Activated CD8-positive, alpha-beta T cell treated with anti-CD3 and anti-CD28 coated beads for 36 hours (primary cell): ENCODE data around the gene POLR1B. TPM values are rescaled to one million over a fixed set of nuclear protein-coding genes. Genes with fewer than 3 reads are reported as not detected.
A peak's percentile ranks its signal among the peaks of the same experiment; 100 is the strongest.

Experiments
- ATAC-seq: fragments of 200-7000 bp; cut with Tn5 transposase; one replicate; pipeline ENCODE4 v1.10.0; 2021; ENCODE audit warnings: mild to moderate bottlenecking, moderate library complexity
- CTCF ChIA-PET: fragments of 350-600 bp; sonication (Branson Sonifier 250); formaldehyde crosslinking; loops from one replicate; lab custom pipeline; 2021; ENCODE audit warnings: antibody characterized with exemption; lab: Charles Lee
- POLR2A ChIA-PET: fragments of 350-600 bp; sonication (Branson Sonifier 250); formaldehyde crosslinking; loops from one replicate; lab custom pipeline; 2021; ENCODE audit warnings: antibody characterized with exemption; lab: Charles Lee
- DNase-seq: peaks from one replicate; pipeline ENCODE4 v3.0.0-alpha.2; 2020
- H3K27ac Mint-ChIP-seq: one replicate; pipeline ENCODE4 v1.8.0; 2021; ENCODE audit warnings: mild to moderate bottlenecking, mixed read lengths
- H3K27me3 Mint-ChIP-seq: one replicate; pipeline ENCODE4 v1.8.0; 2021; ENCODE audit warnings: mixed read lengths
- H3K36me3 Mint-ChIP-seq: one replicate; pipeline ENCODE4 v1.8.0; 2021; ENCODE audit warnings: low read depth, mixed read lengths
- H3K4me1 Mint-ChIP-seq: one replicate; pipeline ENCODE4 v1.8.0; 2021; ENCODE audit warnings: low read depth, mixed read lengths
- H3K4me3 Mint-ChIP-seq: one replicate; pipeline ENCODE4 v1.8.0; 2021; ENCODE audit warnings: mild to moderate bottlenecking, moderate library complexity, mixed read lengths
- H3K9me3 Mint-ChIP-seq: one replicate; pipeline ENCODE4 v1.8.0; 2021; ENCODE audit warnings: mixed read lengths
- intact Hi-C: fragments of 100-400 bp; cut with micrococcal nuclease; formaldehyde crosslinking; loops from one replicate; pipeline ENCODE4 v1.10.0; 2022
- total RNA-seq, 2 experiments: library from RNA; stranded (reverse); gene quantifications; one replicate each; pipeline ENCODE4 v1.2.3, GENCODE V29; 2021
- TF ChIP-seq, protein P1 (sequence below): fragments of 200-600 bp; IDR thresholded peaks from one replicate; pipeline ENCODE4 v1.8.0; 2022; ENCODE audit warnings: antibody characterized with exemption, mild to moderate bottlenecking

Gene POLR1B
- total RNA-seq, 2 experiments from 2014 or later: 54.1 to 55.9 TPM

DNA sequence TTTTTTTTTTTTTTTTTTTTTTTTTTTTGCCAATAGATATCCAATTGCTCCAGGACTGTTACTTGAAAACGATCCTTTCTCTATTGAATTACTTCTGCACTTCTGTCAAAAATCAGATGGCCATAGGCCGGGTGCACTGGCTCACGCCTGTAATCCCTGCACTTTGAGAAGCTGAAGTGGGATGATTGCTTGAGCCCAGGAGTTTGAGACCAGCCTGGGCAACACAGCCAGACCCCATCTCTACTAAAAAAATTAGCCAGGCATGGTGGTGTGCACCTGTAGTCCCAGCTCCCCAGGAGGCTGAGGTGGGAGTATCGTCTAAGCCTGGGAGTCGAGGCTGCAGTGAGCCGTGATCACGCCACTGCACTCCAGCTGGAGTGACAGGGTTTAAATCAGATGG is 37.8 kb downstream of the POLR1B start:
- Mint-ChIP-seq H3K27me3 (no peaks in the 10 kb centered on the region), H3K4me3 (no peak overlapping the region), H3K4me1 (peaks cover 21% of the 10 kb centered on the region), H3K27ac (no peak overlapping the region), H3K9me3 (no peaks in the 10 kb centered on the region), H3K36me3 (peaks cover 23% of the 10 kb centered on the region)
- DNase-seq: no peak
- TF ChIP-seq, protein P1, sequence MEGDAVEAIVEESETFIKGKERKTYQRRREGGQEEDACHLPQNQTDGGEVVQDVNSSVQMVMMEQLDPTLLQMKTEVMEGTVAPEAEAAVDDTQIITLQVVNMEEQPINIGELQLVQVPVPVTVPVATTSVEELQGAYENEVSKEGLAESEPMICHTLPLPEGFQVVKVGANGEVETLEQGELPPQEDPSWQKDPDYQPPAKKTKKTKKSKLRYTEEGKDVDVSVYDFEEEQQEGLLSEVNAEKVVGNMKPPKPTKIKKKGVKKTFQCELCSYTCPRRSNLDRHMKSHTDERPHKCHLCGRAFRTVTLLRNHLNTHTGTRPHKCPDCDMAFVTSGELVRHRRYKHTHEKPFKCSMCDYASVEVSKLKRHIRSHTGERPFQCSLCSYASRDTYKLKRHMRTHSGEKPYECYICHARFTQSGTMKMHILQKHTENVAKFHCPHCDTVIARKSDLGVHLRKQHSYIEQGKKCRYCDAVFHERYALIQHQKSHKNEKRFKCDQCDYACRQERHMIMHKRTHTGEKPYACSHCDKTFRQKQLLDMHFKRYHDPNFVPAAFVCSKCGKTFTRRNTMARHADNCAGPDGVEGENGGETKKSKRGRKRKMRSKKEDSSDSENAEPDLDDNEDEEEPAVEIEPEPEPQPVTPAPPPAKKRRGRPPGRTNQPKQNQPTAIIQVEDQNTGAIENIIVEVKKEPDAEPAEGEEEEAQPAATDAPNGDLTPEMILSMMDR: no peak
- intact Hi-C loops: loop anchor here (5.0 kb wide), 2 partner anchors 98 to 303 kb away; partner anchors contain the start of genes TTL and ZC3H6
- ChIA-PET CTCF (no interaction called here), POLR2A (no interaction called here)
- ATAC-seq: no peak

DNA sequence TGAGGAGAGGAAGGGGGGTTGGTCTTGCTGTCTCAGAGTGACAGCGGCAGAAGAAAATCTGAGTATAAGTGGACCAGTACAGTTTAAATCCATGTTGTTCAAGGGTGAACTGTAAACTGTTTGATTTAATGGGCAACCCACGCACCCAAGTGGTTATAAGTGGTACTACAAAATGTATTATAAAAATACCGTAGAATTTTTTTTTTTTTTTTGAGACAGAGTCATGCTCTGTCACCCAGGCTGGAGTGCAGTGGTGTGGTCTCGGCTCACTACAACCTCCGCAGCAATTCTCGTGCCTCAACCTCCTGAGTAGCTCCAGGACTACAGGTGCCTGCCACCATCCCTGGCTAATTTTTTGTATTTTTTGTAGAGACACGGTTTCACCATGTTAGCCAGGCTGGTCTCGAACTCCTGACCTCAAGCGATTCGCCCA is 40.1 kb downstream of the POLR1B start:
- ATAC-seq (peak; percentile 32), DNase-seq (peak; percentile 61)
- Mint-ChIP-seq H3K36me3 (peaks cover 17% of the 10 kb centered on the region), H3K4me3 (peak overlapping the region; percentile 32), H3K27me3 (no peaks in the 10 kb centered on the region), H3K4me1 (peaks cover 36% of the 10 kb centered on the region), H3K27ac (peak overlapping the region; percentile 44), H3K9me3 (no peaks in the 10 kb centered on the region)
- TF ChIP-seq, protein P1: peak; percentile 78
- ChIA-PET POLR2A (no interaction called here), CTCF (interaction anchor here (1.2 to 2.6 kb wide), 6 partner anchors 8 to 145 kb away, joined by 3 to 9 read pairs (median 4); no protein-coding TSS in a partner anchor)
- intact Hi-C loops: loop anchor here (5.0 kb wide), 2 partner anchors 100 to 305 kb away; partner anchors contain the start of genes TTL and ZC3H6

DNA sequence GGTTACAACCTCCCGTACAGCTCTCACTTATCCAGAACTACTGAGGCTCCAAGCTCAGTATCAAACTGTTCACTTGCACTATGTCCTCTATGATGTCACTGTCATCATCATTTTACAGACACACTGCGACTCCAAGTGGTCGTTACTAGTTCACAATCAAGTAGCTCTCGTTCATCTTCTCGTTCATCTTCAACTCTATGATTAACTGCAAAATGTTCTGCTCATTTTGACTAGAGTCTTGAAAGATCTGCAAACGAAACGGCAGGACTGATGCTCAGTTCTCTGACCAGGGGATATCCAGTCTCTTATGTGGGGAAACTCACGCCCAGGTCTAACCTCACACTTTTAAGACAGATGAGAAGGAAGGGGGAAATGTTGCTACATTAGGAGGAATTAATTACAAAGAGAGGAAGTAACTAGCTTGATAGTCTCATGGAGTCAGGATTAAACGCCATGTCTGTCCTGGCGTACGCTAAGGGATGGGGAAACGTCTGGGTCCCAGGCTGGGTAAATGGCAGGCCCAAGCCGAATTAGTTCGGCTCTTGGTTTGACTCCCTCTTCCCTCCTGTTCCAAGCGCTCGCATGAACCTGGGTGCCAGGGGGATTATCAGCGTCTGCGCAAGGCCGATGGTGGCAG is 41.4 kb downstream of the POLR1B start:
- ChIA-PET CTCF (interaction anchor here (0.8 to 2.6 kb wide), 9 partner anchors 8 to 144 kb away, joined by 3 to 9 read pairs (median 3); no protein-coding TSS in a partner anchor), POLR2A (interaction anchor here (0.7 to 2.7 kb wide), 7 partner anchors 8 to 309 kb away, joined by 3 to 13 read pairs (median 4); partner anchors contain the start of gene SLC20A1)
- DNase-seq (no peak), ATAC-seq (no peak)
- Mint-ChIP-seq H3K4me1 (peaks cover 33% of the 10 kb centered on the region), H3K36me3 (peaks cover 18% of the 10 kb centered on the region), H3K4me3 (peak overlapping the region; percentile 93), H3K27ac (peak overlapping the region; percentile 99), H3K9me3 (no peaks in the 10 kb centered on the region), H3K27me3 (no peaks in the 10 kb centered on the region)
- intact Hi-C loops: loop anchor here (5.0 kb wide), 2 partner anchors 101 to 306 kb away; partner anchors contain the start of genes TTL and ZC3H6
- TF ChIP-seq, protein P1: no peak

DNA sequence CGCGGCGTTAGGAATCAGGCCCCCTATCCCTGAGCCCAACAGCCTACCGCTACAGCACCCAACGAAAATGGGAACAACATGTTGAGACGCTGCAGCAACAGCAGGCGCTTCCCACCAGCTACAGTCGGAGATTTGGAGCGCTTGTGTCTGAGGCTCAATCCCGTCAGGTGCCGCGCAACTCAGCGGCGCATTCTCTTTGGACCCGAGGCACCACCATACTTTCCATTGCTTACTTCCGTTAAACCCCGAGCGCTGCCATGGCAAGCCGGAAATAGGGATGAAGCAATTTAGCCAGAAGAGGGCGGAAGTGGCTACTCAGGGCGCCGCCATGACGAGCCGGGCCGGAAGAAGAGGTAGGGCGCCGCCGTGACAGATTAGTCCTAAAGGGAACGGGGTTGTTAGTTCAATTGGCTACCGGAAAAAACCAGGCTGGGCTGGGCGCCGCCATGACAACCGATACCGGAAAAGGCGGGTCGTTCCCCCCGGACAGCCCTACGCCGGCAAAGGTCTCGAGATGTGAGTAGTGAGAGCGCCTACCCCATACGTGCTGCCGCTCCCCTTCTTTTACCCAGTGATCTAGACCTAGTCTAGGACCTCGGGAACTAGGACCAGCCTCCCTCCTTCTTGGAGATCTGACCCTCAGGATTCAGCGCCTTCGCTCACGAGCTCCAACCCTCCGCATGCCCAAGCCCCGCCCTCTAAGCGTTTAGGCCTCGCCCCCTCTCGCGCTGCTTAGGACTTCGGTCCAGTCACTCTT is 42.0 kb downstream of the POLR1B start, which contains the start of gene CHCHD5:
Gene CHCHD5 (plus strand): TSS at position 476 of the 757 bp plus-strand sequence. CDS start 39 bp downstream, at position 515.
- H3K27me3 Mint-ChIP-seq: no peaks in the 10 kb centered on the region
- TF ChIP-seq, protein P1: no peak
- ATAC-seq: peak; percentile 88
- intact Hi-C loops: loop anchor here (5.0 kb wide), 2 partner anchors 102 to 307 kb away; partner anchors contain the start of genes TTL and ZC3H6
- CTCF ChIA-PET: interaction anchor here (0.8 to 2.6 kb wide), 10 partner anchors 9 to 143 kb away, joined by 3 to 9 read pairs (median 4); no protein-coding TSS in a partner anchor
- POLR2A ChIA-PET: interaction anchor here (0.6 to 2.7 kb wide), 7 partner anchors 10 to 104 kb away, joined by 3 to 13 read pairs (median 5); partner anchors contain the start of gene SLC20A1
- H3K4me3 Mint-ChIP-seq: peak within 1 kb of the TSS; percentile 93
- H3K36me3 Mint-ChIP-seq: peaks cover 22% of the 10 kb centered on the region
- peak; percentile 98 for DNase-seq
- H3K27ac Mint-ChIP-seq: peak within 1 kb of the TSS; percentile 99
- H3K4me1 Mint-ChIP-seq: peaks cover 31% of the 10 kb centered on the region
- H3K9me3 Mint-ChIP-seq: no peaks in the 10 kb centered on the region
